LNCAP (cell line): Measurements from ENCODE around the gene SGK1.

Experiments used
- CTCF ChIP-seq: fragments of 450-650 bp; IDR thresholded peaks from 2 replicates; pipeline ENCODE4 v1.5.1; 2017; ENCODE audit warnings: mild to moderate bottlenecking

The SGK1 gene

GRCh38 chr6:134293659-134294161 lies 24.2 kb downstream of the SGK1 start:
- TF ChIP-seq CTCF: no peak

- TF ChIP-seq CTCF: no peak
Observed at GRCh38 chr6:134291156-134291555, 26.8 kb downstream of the SGK1 start.

- TF ChIP-seq CTCF: no peak
Observed at GRCh38 chr6:134289204-134289575, 28.7 kb downstream of the SGK1 start.

GRCh38 chr6:134288538-134289203 lies 29.2 kb downstream of the SGK1 start:
- no peak for TF ChIP-seq CTCF

GRCh38 chr6:134287859-134288537 lies 29.9 kb downstream of the SGK1 start:
- no peak for TF ChIP-seq CTCF

- TF ChIP-seq CTCF: no peak
Observed at GRCh38 chr6:134282816-134283215, 35.1 kb downstream of the SGK1 start.

- TF ChIP-seq CTCF: no peak
Observed at GRCh38 chr6:134281388-134281787, 36.5 kb downstream of the SGK1 start.
